Measurements from ENCODE around the gene HNRNPA3. TPM values are rescaled to one million over a fixed set of nuclear protein-coding genes. Genes with fewer than 3 reads are reported as not detected.
"Not testable (repeated sequence)": the region's sequence is repeated elsewhere in the genome, so short reads cannot be mapped to it uniquely, and the experiment has no call there.

HNRNPA3 gene
- total RNA-seq, 2 experiments from 2014 or later, result 250 to 256 TPM

- POLR2A ChIA-PET, result interaction anchor here (1.1 kb wide), 1 partner anchor 18 kb away, joined by 3 read pairs; no protein-coding TSS in a partner anchor
- Mint-ChIP-seq H3K4me1 (peaks cover 9% of the 10 kb centered on the region), H3K27me3 (peaks cover 23% of the 10 kb centered on the region), H3K9me3 (no peaks in the 10 kb centered on the region), H3K4me3 (no peak overlapping the region), H3K36me3 (no peaks in the 10 kb centered on the region), H3K27ac (no peak overlapping the region)
- DNase-seq (no peak), ATAC-seq (ENCODE audit: low read depth) (no peak)
Observed at GRCh38 chr2:177178797-177179196, 33.8 kb upstream of the HNRNPA3 start.

- H3K9me3 Mint-ChIP-seq, result no peaks in the 10 kb centered on the region
- no peak overlapping the region for H3K27ac Mint-ChIP-seq
- H3K36me3 Mint-ChIP-seq, result no peaks in the 10 kb centered on the region
- DNase-seq, result no peak
- peaks cover 9% of the 10 kb centered on the region for H3K4me1 Mint-ChIP-seq
- no peak for ATAC-seq (ENCODE audit: low read depth)
- H3K4me3 Mint-ChIP-seq, result no peak overlapping the region
- POLR2A ChIA-PET, result no interaction called here
- peaks cover 22% of the 10 kb centered on the region for H3K27me3 Mint-ChIP-seq
Observed at GRCh38 chr2:177179227-177179626, 33.4 kb upstream of the HNRNPA3 start.

- H3K9me3 Mint-ChIP-seq; H3K4me3 Mint-ChIP-seq; ATAC-seq (ENCODE audit: low read depth); H3K4me1 Mint-ChIP-seq; H3K27ac Mint-ChIP-seq; H3K36me3 Mint-ChIP-seq; POLR2A ChIA-PET; DNase-seq: not testable (repeated sequence)
- peaks cover 19% of the 10 kb centered on the region for H3K27me3 Mint-ChIP-seq
Observed at GRCh38 chr2:177179671-177180070, 32.9 kb upstream of the HNRNPA3 start.

GRCh38 chr2:177180269-177181000 is 32.2 kb upstream of the HNRNPA3 start:
- Mint-ChIP-seq H3K27ac (no peak overlapping the region), H3K4me1 (peaks cover 8% of the 10 kb centered on the region), H3K9me3 (no peaks in the 10 kb centered on the region), H3K27me3 (peaks cover 19% of the 10 kb centered on the region), H3K4me3 (no peak overlapping the region), H3K36me3 (no peaks in the 10 kb centered on the region)
- DNase-seq (no peak), ATAC-seq (ENCODE audit: low read depth) (no peak)
- POLR2A ChIA-PET, result no interaction called here

- DNase-seq (no peak), ATAC-seq (ENCODE audit: low read depth) (no peak)
- Mint-ChIP-seq H3K4me1 (peaks cover 6% of the 10 kb centered on the region), H3K27ac (no peak overlapping the region), H3K9me3 (no peaks in the 10 kb centered on the region), H3K4me3 (no peak overlapping the region), H3K36me3 (no peaks in the 10 kb centered on the region), H3K27me3 (peaks cover 12% of the 10 kb centered on the region)
- POLR2A ChIA-PET, result interaction anchor here (0.7 kb wide), 1 partner anchor 29 kb away, joined by 3 read pairs; the partner anchor contains the start of gene HNRNPA3
Observed at GRCh38 chr2:177183860-177184259, 28.7 kb upstream of the HNRNPA3 start.

- POLR2A ChIA-PET, result interaction anchor here (0.7 kb wide), 1 partner anchor 13 kb away, joined by 3 read pairs; no protein-coding TSS in a partner anchor
- Mint-ChIP-seq H3K9me3 (no peaks in the 10 kb centered on the region), H3K36me3 (no peaks in the 10 kb centered on the region), H3K27me3 (peaks cover 12% of the 10 kb centered on the region), H3K4me3 (no peak overlapping the region), H3K4me1 (peaks cover 6% of the 10 kb centered on the region), H3K27ac (no peak overlapping the region)
- ATAC-seq (ENCODE audit: low read depth) (no peak), DNase-seq (no peak)
Observed at GRCh38 chr2:177184606-177185005, 28.0 kb upstream of the HNRNPA3 start.

GRCh38 chr2:177186038-177186437 is 26.6 kb upstream of the HNRNPA3 start:
- H3K36me3 Mint-ChIP-seq; H3K9me3 Mint-ChIP-seq; DNase-seq; POLR2A ChIA-PET; ATAC-seq (ENCODE audit: low read depth); H3K27ac Mint-ChIP-seq; H3K4me1 Mint-ChIP-seq; H3K4me3 Mint-ChIP-seq; H3K27me3 Mint-ChIP-seq: not testable (repeated sequence)

- H3K36me3 Mint-ChIP-seq, result no peaks in the 10 kb centered on the region
- H3K4me3 Mint-ChIP-seq, result no peak overlapping the region
- peaks cover 6% of the 10 kb centered on the region for H3K4me1 Mint-ChIP-seq
- no peak for ATAC-seq (ENCODE audit: low read depth)
- DNase-seq, result no peak
- H3K9me3 Mint-ChIP-seq, result peaks cover 2% of the 10 kb centered on the region
- POLR2A ChIA-PET, result no interaction called here
- H3K27me3 Mint-ChIP-seq, result peaks cover 9% of the 10 kb centered on the region
- H3K27ac Mint-ChIP-seq, result no peak overlapping the region
Observed at GRCh38 chr2:177187631-177188312, 24.8 kb upstream of the HNRNPA3 start.

- POLR2A ChIA-PET, result interaction anchor here (0.7 kb wide), 1 partner anchor 24 kb away, joined by 3 read pairs; no protein-coding TSS in a partner anchor
- no peak for DNase-seq
- no peak for ATAC-seq (ENCODE audit: low read depth)
- no peaks in the 10 kb centered on the region for H3K36me3 Mint-ChIP-seq
- no peak overlapping the region for H3K27ac Mint-ChIP-seq
- H3K9me3 Mint-ChIP-seq, result peaks cover 2% of the 10 kb centered on the region
- H3K4me3 Mint-ChIP-seq, result no peak overlapping the region
- peaks cover 4% of the 10 kb centered on the region for H3K27me3 Mint-ChIP-seq
- peaks cover 5% of the 10 kb centered on the region for H3K4me1 Mint-ChIP-seq
Observed at GRCh38 chr2:177188482-177189469, 23.8 kb upstream of the HNRNPA3 start.

- POLR2A ChIA-PET, result interaction anchor here (0.5 to 0.6 kb wide), 2 partner anchors 13 to 17 kb away, joined by 3 to 5 read pairs; no protein-coding TSS in a partner anchor
Observed at GRCh38 chr2:177190941-177191340, 21.7 kb upstream of the HNRNPA3 start.

GRCh38 chr2:177192788-177193187 is 19.8 kb upstream of the HNRNPA3 start:
- no peak for DNase-seq
- no peaks in the 10 kb centered on the region for H3K36me3 Mint-ChIP-seq
- no peak overlapping the region for H3K27ac Mint-ChIP-seq

More at GRCh38 chr2:177190941-177191340, 21.7 kb upstream of the HNRNPA3 start:
- Mint-ChIP-seq H3K27me3 (no peaks in the 10 kb centered on the region), H3K36me3 (no peaks in the 10 kb centered on the region), H3K4me3 (no peak overlapping the region), H3K4me1 (peaks cover 5% of the 10 kb centered on the region), H3K9me3 (peaks cover 2% of the 10 kb centered on the region), H3K27ac (no peak overlapping the region)
- DNase-seq, result no peak
- ATAC-seq (ENCODE audit: low read depth), result no peak

GRCh38 chr2:177193240-177193639 is 19.4 kb upstream of the HNRNPA3 start:
- no peak overlapping the region for H3K27ac Mint-ChIP-seq
- no peaks in the 10 kb centered on the region for H3K36me3 Mint-ChIP-seq
- peaks cover 3% of the 10 kb centered on the region for H3K4me1 Mint-ChIP-seq
- no peak for DNase-seq
- H3K9me3 Mint-ChIP-seq, result peaks cover 2% of the 10 kb centered on the region
- ATAC-seq (ENCODE audit: low read depth), result no peak
- peak overlapping the region; percentile 8 for H3K4me3 Mint-ChIP-seq
- POLR2A ChIA-PET, result no interaction called here
- H3K27me3 Mint-ChIP-seq, result no peaks in the 10 kb centered on the region

More at GRCh38 chr2:177192788-177193187, 19.8 kb upstream of the HNRNPA3 start:
- H3K27me3 Mint-ChIP-seq, result no peaks in the 10 kb centered on the region
- peaks cover 2% of the 10 kb centered on the region for H3K9me3 Mint-ChIP-seq
- peaks cover 3% of the 10 kb centered on the region for H3K4me1 Mint-ChIP-seq
- no peak overlapping the region for H3K4me3 Mint-ChIP-seq
- POLR2A ChIA-PET, result no interaction called here
- no peak for ATAC-seq (ENCODE audit: low read depth)

- Mint-ChIP-seq H3K4me1 (peaks cover 3% of the 10 kb centered on the region), H3K4me3 (no peak overlapping the region), H3K27me3 (no peaks in the 10 kb centered on the region), H3K36me3 (no peaks in the 10 kb centered on the region), H3K27ac (no peak overlapping the region), H3K9me3 (peaks cover 2% of the 10 kb centered on the region)
- POLR2A ChIA-PET, result no interaction called here
- ATAC-seq (ENCODE audit: low read depth), result no peak
- no peak for DNase-seq
Observed at GRCh38 chr2:177195194-177195593, 17.4 kb upstream of the HNRNPA3 start.
